Panc1 (cell line): ENCODE results near the gene LRRC41. TPM values are rescaled to one million over a fixed set of nuclear protein-coding genes. Genes with fewer than 3 reads are reported as not detected.

ENCODE experiments used
- ATAC-seq: fragments of 200-7000 bp; cut with Tn5 transposase; 2 replicates; pipeline ENCODE4 v1.9.1; 2020; ENCODE audit warnings: mild to moderate bottlenecking, moderate library complexity
- BruUV-seq: library from RNA; stranded (reverse); fragments of 400-500 nt; replicated peaks from 2 replicates; lab custom pipeline; 2021; lab: Mats Ljungman, UMichigan
- CTCF ChIA-PET: fragments of 300-600 bp; sonication (Branson Sonifier 250); formaldehyde crosslinking; loops from one replicate; lab custom pipeline; 2022; ENCODE audit warnings: antibody characterized with exemption; lab: Charles Lee
- POLR2A ChIA-PET: fragments of 300-600 bp; sonication (Branson Sonifier 250); formaldehyde crosslinking; loops from one replicate; lab custom pipeline; 2022; ENCODE audit warnings: antibody characterized with exemption; lab: Charles Lee
- DNase-seq: peaks from one replicate; pipeline ENCODE4 v3.0.0-alpha.2; 2010; ENCODE audit warnings: low read depth, low spot score
- H3K27ac ChIP-seq: 2 replicates; pipeline ENCODE4 v1.5.1; 2011; ENCODE audit warnings: mild to moderate bottlenecking, low read length, inconsistent platforms
- H3K27me3 ChIP-seq: fragments of 200-500 bp; sonication (Bioruptor generic); 2 replicates; pipeline ENCODE4 v1.6.0; 2014; ENCODE audit warnings: low read length, inconsistent platforms; ENCODE audit not compliant: control insufficient read depth, insufficient read depth
- H3K36me3 ChIP-seq: fragments of 200-500 bp; sonication (Bioruptor generic); 2 replicates; pipeline ENCODE4 v1.5.1; 2014; ENCODE audit warnings: inconsistent platforms, mild to moderate bottlenecking, low read length, moderate library complexity; ENCODE audit not compliant: control insufficient read depth, insufficient read depth
- H3K4me1 ChIP-seq: 2 replicates; pipeline ENCODE4 v1.5.1; 2011; ENCODE audit warnings: inconsistent platforms, mild to moderate bottlenecking, low read length, moderate library complexity; ENCODE audit not compliant: control insufficient read depth, insufficient read depth
- H3K4me3 ChIP-seq, 2 experiments: 2 replicates each; pipeline ENCODE4 v1.5.1; 2011 to 2012; ENCODE audit warnings: low read depth in 2 of 2, low read length in 2 of 2, mild to moderate bottlenecking in 2 of 2, inconsistent platforms in 1 of 2, moderate library complexity in 1 of 2
- H3K9me3 ChIP-seq: fragments of 200-500 bp; sonication (Bioruptor generic); 2 replicates; pipeline ENCODE4 v1.5.1; 2014; ENCODE audit warnings: low read depth, mild to moderate bottlenecking, inconsistent platforms, low read length, moderate library complexity; ENCODE audit not compliant: control insufficient read depth, insufficient read depth
- CTCF ChIP-seq: fragments of 450-650 bp; IDR thresholded peaks from 2 replicates; pipeline ENCODE4 v1.5.1; 2017; ENCODE audit warnings: mild to moderate bottlenecking
- POLR2AphosphoS5 ChIP-seq: IDR thresholded peaks from 2 replicates; pipeline ENCODE4 v1.6.1; 2012; ENCODE audit warnings: mild to moderate bottlenecking, low read depth, low read length, moderate library complexity
- SIN3A ChIP-seq: IDR thresholded peaks from 2 replicates; pipeline ENCODE4 v1.6.1; 2012; ENCODE audit warnings: low read depth, mild to moderate bottlenecking, low read length, moderate library complexity, borderline replicate concordance; ENCODE audit not compliant: insufficient read depth
- TCF7L2 ChIP-seq: IDR thresholded peaks from 2 replicates; pipeline ENCODE4 v1.6.1; 2011; ENCODE audit warnings: mild to moderate bottlenecking, low read depth, low read length, inconsistent platforms
- in situ Hi-C: cut with HindIII; loops from 2 replicates; pipeline ENCODE4 v1.10.0; 2016; ENCODE audit warnings: low sequenced_read_pairs, low pct_unique_long_range_greater_than_20kb
- intact Hi-C: fragments of 100-400 bp; cut with micrococcal nuclease; formaldehyde crosslinking; loops from one replicate; pipeline ENCODE4 v1.10.0; 2022; ENCODE audit not compliant: unreplicated experiment
- total RNA-seq: library from RNA; stranded (reverse); gene quantifications from one replicate; pipeline ENCODE4 v1.2.1, GENCODE V29; 2021; ENCODE audit not compliant: unreplicated experiment
- TF ChIP-seq, protein P1 (sequence below), 2 experiments: IDR thresholded peaks; 2 replicates each; pipeline ENCODE4 v1.6.1; 2011 to 2012; ENCODE audit warnings: low read depth in 2 of 2, control low read depth in 1 of 2, low read length in 1 of 2, mild to moderate bottlenecking in 1 of 2, moderate library complexity in 1 of 2; ENCODE audit not compliant: insufficient read depth in 1 of 2

LRRC41 gene
- total RNA-seq, 1 experiment from 2014 or later, result 55.3 TPM

GRCh38 chr1:46310321-46310720, 6.9 kb upstream of the LRRC41 start:
- POLR2A ChIA-PET, result no interaction called here
- Histone ChIP-seq H3K4me1 (peaks cover 14% of the 10 kb centered on the region; the same call in 1 of the 2 replicates), H3K4me3 (no peak overlapping the region), H3K36me3 (peaks cover 6% of the 10 kb centered on the region; the same call in 1 of the 2 replicates), H3K27me3 (no peaks in the 10 kb centered on the region), H3K9me3 (no peaks in the 10 kb centered on the region), H3K27ac (no peak overlapping the region)
- ATAC-seq, result no peak
- in situ Hi-C loops (no loop called here), intact Hi-C loops (no loop called here)
- BruUV-seq, result no TSS peak
- no peak for TF ChIP-seq CTCF
- TF ChIP-seq, protein P1, sequence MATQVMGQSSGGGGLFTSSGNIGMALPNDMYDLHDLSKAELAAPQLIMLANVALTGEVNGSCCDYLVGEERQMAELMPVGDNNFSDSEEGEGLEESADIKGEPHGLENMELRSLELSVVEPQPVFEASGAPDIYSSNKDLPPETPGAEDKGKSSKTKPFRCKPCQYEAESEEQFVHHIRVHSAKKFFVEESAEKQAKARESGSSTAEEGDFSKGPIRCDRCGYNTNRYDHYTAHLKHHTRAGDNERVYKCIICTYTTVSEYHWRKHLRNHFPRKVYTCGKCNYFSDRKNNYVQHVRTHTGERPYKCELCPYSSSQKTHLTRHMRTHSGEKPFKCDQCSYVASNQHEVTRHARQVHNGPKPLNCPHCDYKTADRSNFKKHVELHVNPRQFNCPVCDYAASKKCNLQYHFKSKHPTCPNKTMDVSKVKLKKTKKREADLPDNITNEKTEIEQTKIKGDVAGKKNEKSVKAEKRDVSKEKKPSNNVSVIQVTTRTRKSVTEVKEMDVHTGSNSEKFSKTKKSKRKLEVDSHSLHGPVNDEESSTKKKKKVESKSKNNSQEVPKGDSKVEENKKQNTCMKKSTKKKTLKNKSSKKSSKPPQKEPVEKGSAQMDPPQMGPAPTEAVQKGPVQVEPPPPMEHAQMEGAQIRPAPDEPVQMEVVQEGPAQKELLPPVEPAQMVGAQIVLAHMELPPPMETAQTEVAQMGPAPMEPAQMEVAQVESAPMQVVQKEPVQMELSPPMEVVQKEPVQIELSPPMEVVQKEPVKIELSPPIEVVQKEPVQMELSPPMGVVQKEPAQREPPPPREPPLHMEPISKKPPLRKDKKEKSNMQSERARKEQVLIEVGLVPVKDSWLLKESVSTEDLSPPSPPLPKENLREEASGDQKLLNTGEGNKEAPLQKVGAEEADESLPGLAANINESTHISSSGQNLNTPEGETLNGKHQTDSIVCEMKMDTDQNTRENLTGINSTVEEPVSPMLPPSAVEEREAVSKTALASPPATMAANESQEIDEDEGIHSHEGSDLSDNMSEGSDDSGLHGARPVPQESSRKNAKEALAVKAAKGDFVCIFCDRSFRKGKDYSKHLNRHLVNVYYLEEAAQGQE (IDR thresholded peaks at IDR 0.05; ENCODE audit: insufficient read depth in 1 of 2, low read depth in 2 of 2, low read length in 1 of 2), result no peak
- TF ChIP-seq TCF7L2, result no peak
- no peak for TF ChIP-seq SIN3A
- TF ChIP-seq POLR2AphosphoS5, result no peak
- CTCF ChIA-PET, result no interaction called here
- DNase-seq, result no peak

- intact Hi-C loops, result no loop called here
- Histone ChIP-seq H3K4me1 (peaks cover 14% of the 10 kb centered on the region; the same call in 1 of the 2 replicates), H3K27ac (no peak overlapping the region), H3K9me3 (no peaks in the 10 kb centered on the region), H3K4me3 (no peak overlapping the region), H3K27me3 (no peaks in the 10 kb centered on the region), H3K36me3 (peaks cover 6% of the 10 kb centered on the region)
- CTCF ChIA-PET, result no interaction called here
- TF ChIP-seq, protein P1 (IDR thresholded peaks at IDR 0.05; ENCODE audit: insufficient read depth in 1 of 2, low read depth in 2 of 2, low read length in 1 of 2), result no peak
- no peak for TF ChIP-seq TCF7L2
- TF ChIP-seq CTCF, result no peak
- TF ChIP-seq POLR2AphosphoS5, result no peak
- TF ChIP-seq SIN3A, result no peak
- DNase-seq, result no peak
- no TSS peak for BruUV-seq
- POLR2A ChIA-PET, result no interaction called here
- in situ Hi-C loops, result no loop called here
- ATAC-seq, result no peak
Observed at GRCh38 chr1:46309401-46310159, 6.2 kb upstream of the LRRC41 start.
